B cell (primary cell): Measurements from ENCODE around the gene RAB3D. TPM values are rescaled to one million over a fixed set of nuclear protein-coding genes. Genes with fewer than 3 reads are reported as not detected.

Experiments
- ATAC-seq: fragments of 200-7000 bp; cut with Tn5 transposase; one replicate; pipeline ENCODE4 v1.10.0; 2021; ENCODE audit warnings: low read depth, mild to moderate bottlenecking, moderate number of reproducible peaks, moderate library complexity
- CTCF ChIA-PET: fragments of 350-600 bp; sonication (Branson Sonifier 250); formaldehyde crosslinking; loops from one replicate; lab custom pipeline; 2021; ENCODE audit warnings: antibody characterized with exemption, inconsistent platforms; lab: Charles Lee
- POLR2A ChIA-PET: fragments of 350-600 bp; sonication (Branson Sonifier 250); formaldehyde crosslinking; loops from one replicate; lab custom pipeline; 2021; ENCODE audit warnings: antibody characterized with exemption; lab: Charles Lee
- DNase-seq: peaks from one replicate; pipeline ENCODE4 v3.0.0; 2013
- H2AFZ ChIP-seq: 2 replicates; pipeline ENCODE4 v1.6.1; 2012; ENCODE audit warnings: mild to moderate bottlenecking, low read depth, low read length; ENCODE audit not compliant: insufficient read depth, poor library complexity, severe bottlenecking
- H3K27ac ChIP-seq, 2 donors: 1 replicate in 1 of 2; 2 replicates in 1 of 2; pipeline ENCODE4 v1.5.1; 2012 to 2013; ENCODE audit warnings: low read length in 2 of 2, mild to moderate bottlenecking in 2 of 2, moderate library complexity in 1 of 2
- H3K27me3 ChIP-seq, 4 experiments: fragments of 200-600 bp in 1 of 4; sonication (generic) in 1 of 4; replicated peaks in 1 of 4; 1 replicate in 2 of 4; 2 replicates in 2 of 4; pipeline versions ENCODE4 v1.6.1 to v1.7.0; 2013 to 2016; ENCODE audit warnings: low read length in 3 of 4, mild to moderate bottlenecking in 2 of 4, mixed read lengths in 1 of 4, moderate library complexity in 1 of 4; ENCODE audit not compliant: insufficient read depth in 4 of 4, control insufficient read depth in 3 of 4; ENCODE audit errors: control extremely low read depth in 1 of 4
- H3K36me3 ChIP-seq, 2 experiments: replicated peaks in 1 of 2; 1 replicate in 1 of 2; 2 replicates in 1 of 2; pipeline versions ENCODE4 v1.6.1 to v1.7.1; 2013; ENCODE audit warnings: low read length in 1 of 2; ENCODE audit not compliant: insufficient read depth in 2 of 2, control insufficient read depth in 1 of 2; ENCODE audit errors: control extremely low read depth in 1 of 2, extremely low read depth in 1 of 2
- H3K4me1 ChIP-seq, 2 donors: fragments of 200-600 bp in 1 of 2; sonication (generic) in 1 of 2; 1 replicate in 1 of 2; 2 replicates in 1 of 2; pipeline versions ENCODE4 v1.5.1 to v1.6.1; 2013 to 2017; ENCODE audit warnings: low read length in 2 of 2; ENCODE audit not compliant: control insufficient read depth in 2 of 2, insufficient read depth in 2 of 2
- H3K4me2 ChIP-seq: replicated peaks from 2 replicates; pipeline ENCODE3; 2012; ENCODE audit warnings: mild to moderate bottlenecking, low read depth, low read length; ENCODE audit not compliant: poor library complexity, severe bottlenecking
- H3K4me3 ChIP-seq, 5 experiments: fragments of 200-600 bp in 1 of 5; sonication (generic) in 1 of 5; 1 replicate in 3 of 5; 2 replicates in 2 of 5; pipeline versions ENCODE4 v1.5.1 to v1.7.0; 2011 to 2016; ENCODE audit warnings: low read length in 4 of 5, mild to moderate bottlenecking in 4 of 5, low read depth in 2 of 5, control low read depth in 1 of 5, moderate library complexity in 1 of 5; ENCODE audit not compliant: insufficient read depth in 1 of 5; ENCODE audit errors: control extremely low read depth in 1 of 5, extremely low read depth in 1 of 5
- H3K79me2 ChIP-seq: fragments of 200-600 bp; sonication (generic); one replicate; pipeline ENCODE4 v1.6.0; 2016; ENCODE audit warnings: low read length; ENCODE audit not compliant: control insufficient read depth, insufficient read depth
- H3K9ac ChIP-seq: fragments of 200-600 bp; sonication (generic); 2 replicates; pipeline ENCODE4 v1.6.1; 2017; ENCODE audit warnings: mild to moderate bottlenecking, low read length, moderate library complexity
- H3K9me3 ChIP-seq, 3 donors: one replicate each; pipeline versions ENCODE4 v1.6.1 to v1.7.1; 2013; ENCODE audit warnings: low read length in 2 of 3; ENCODE audit not compliant: control insufficient read depth in 2 of 3, insufficient read depth in 1 of 3; ENCODE audit errors: control extremely low read depth in 1 of 3
- H4K20me1 ChIP-seq: 2 replicates; pipeline ENCODE4 v1.6.0; 2012; ENCODE audit warnings: mild to moderate bottlenecking, low read length; ENCODE audit not compliant: insufficient read depth, control insufficient read depth, poor library complexity, severe bottlenecking
- H3K27ac Mint-ChIP-seq: one replicate; pipeline ENCODE4 v1.8.0; 2021; ENCODE audit warnings: mixed read lengths
- H3K27me3 Mint-ChIP-seq: one replicate; pipeline ENCODE4 v1.8.0; 2021; ENCODE audit warnings: mixed read lengths
- H3K4me1 Mint-ChIP-seq: one replicate; pipeline ENCODE4 v1.8.0; 2021; ENCODE audit warnings: mixed read lengths
- H3K4me3 Mint-ChIP-seq: one replicate; pipeline ENCODE4 v1.8.0; 2021; ENCODE audit warnings: mixed read lengths
- H3K9me3 Mint-ChIP-seq: one replicate; pipeline ENCODE4 v1.8.0; 2022; ENCODE audit warnings: mixed read lengths; ENCODE audit not compliant: insufficient read depth
- CTCF ChIP-seq: fragments of 200-600 bp; IDR thresholded peaks from one replicate; pipeline ENCODE4 v1.8.0; 2022; ENCODE audit warnings: antibody characterized with exemption, mild to moderate bottlenecking
- EZH2 ChIP-seq: IDR thresholded peaks from 2 replicates; pipeline ENCODE4 v1.6.1; 2012; ENCODE audit warnings: borderline replicate concordance, low read depth, mild to moderate bottlenecking, moderate library complexity, low read length; ENCODE audit not compliant: insufficient read depth, poor library complexity, severe bottlenecking
- WGBS: methylation state at CpG from one replicate; pipeline ENCODE4 v1.1.5; 2013; ENCODE audit warnings: missing lambda C conversion rate; ENCODE audit not compliant: insufficient coverage; 5-methylcytosine and 5-hydroxymethylcytosine counted together
- intact Hi-C: fragments of 100-400 bp; cut with micrococcal nuclease; formaldehyde crosslinking; loops from one replicate; pipeline ENCODE4 v1.10.0; 2022
- polyA plus RNA-seq: library from polyadenylated mRNA; depleted of rRNA; stranded (reverse); fragments of >200 nt; gene quantifications from 2 replicates; pipeline ENCODE4 v1.2.3, GENCODE V29; 2012
- total RNA-seq, 2 donors: library from RNA; stranded (reverse); fragments of 120-200 nt in 1 of 2; gene quantifications; 1 replicate in 1 of 2; 2 replicates in 1 of 2; pipeline versions ENCODE4 v1.2.3 to v1.2.4, GENCODE V29; 2013 to 2022

The RAB3D gene
- total and polyA plus RNA-seq, 2 donors (not counting 1 experiment from before 2014, with no cell fraction given), result 5.3 to 8.9 TPM

- CTCF ChIA-PET, result interaction anchor here (0.7 to 4.1 kb wide), 14 partner anchors 26 to 734 kb away, joined by 3 to 38 read pairs (median 5); partner anchors contain the start of genes CCDC159, ELAVL3, ODAD3 and PRKCSH
- peak overlapping the region; percentile 73 for H3K4me3 Mint-ChIP-seq
- H3K9me3 Mint-ChIP-seq, result no peaks in the 10 kb centered on the region
- TF ChIP-seq EZH2 (no peak), CTCF (peak; percentile 98)
- POLR2A ChIA-PET, result no interaction called here
- Histone ChIP-seq H3K4me1 (peaks cover 0 to 10% of the 10 kb centered on the region in 2 donors), H3K79me2 (no peaks in the 10 kb centered on the region), H3K27me3 (peaks cover 0 to 14% (median 0%) of the 10 kb centered on the region in 4 experiments), H3K27ac (no peak overlapping the region), H2AFZ (peak overlapping the region; percentile 46), H3K9ac (peak overlapping the region; percentile 35), H3K4me3 (no peak overlapping the region), H4K20me1 (no peaks in the 10 kb centered on the region), H3K4me2 (peak overlapping the region; percentile 71), H3K36me3 (no peaks in the 10 kb centered on the region), H3K9me3 (no peaks in the 10 kb centered on the region)
- H3K4me1 Mint-ChIP-seq, result peaks cover 8% of the 10 kb centered on the region
- peak; percentile 99 for ATAC-seq
- H3K27ac Mint-ChIP-seq, result peak overlapping the region; percentile 63
- peak; percentile 82 for DNase-seq
- H3K27me3 Mint-ChIP-seq, result peaks cover 24% of the 10 kb centered on the region
- 2% methylated on average over 33 of the region's 41 CpGs for WGBS
- intact Hi-C loops, result loop anchor here (1.0 to 2.0 kb wide), 3 partner anchors 81 to 189 kb away; partner anchors contain the start of gene SWSAP1
These were observed 45.7 kb downstream of the RAB3D start for GRCh38 chr19:11293433-11294389.
